Measurements from ENCODE around the gene CYBC1.

DNA sequence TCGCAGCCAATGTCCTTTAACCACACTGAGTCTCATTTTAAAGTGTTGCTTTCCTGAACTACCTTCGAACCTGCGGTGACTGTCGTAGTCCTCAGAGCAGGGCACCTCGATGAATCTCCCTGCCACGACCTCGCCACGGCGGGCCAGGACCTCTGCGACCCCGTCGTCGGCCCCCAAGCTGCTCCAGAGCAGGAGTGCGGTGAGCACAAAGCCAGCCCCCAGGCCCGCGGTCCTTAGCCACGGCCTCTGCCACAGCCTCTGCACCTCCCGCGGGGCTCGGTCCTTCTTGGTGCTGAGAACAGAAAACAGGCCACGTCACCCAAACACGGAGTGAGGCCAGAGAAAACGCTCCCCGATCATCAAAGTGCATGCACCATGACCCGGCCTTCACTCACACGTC lies 35.2 kb downstream of the CYBC1 start:
- TF ChIP-seq SUZ12 (IDR thresholded peaks at IDR 0.05; ENCODE audit: extremely low read depth, insufficient read depth, insufficient read length) (no peak), YY1 (IDR thresholded peaks at IDR 0.05; ENCODE audit: insufficient read depth, insufficient read length) (no peak)

Measured in NT2/D1 (cell line).